HepG2 (cell line): ENCODE data around the gene SEMA6B. TPM values are rescaled to one million over a fixed set of nuclear protein-coding genes. Genes with fewer than 3 reads are reported as not detected.
A peak's percentile ranks its signal among the peaks of the same experiment; 100 is the strongest.

Experiments
- AGO1 ChIP-seq: fragments of 200-400 bp; formaldehyde crosslinking; IDR thresholded peaks from 2 replicates; pipeline ENCODE4 v1.6.1; 2017; ENCODE audit warnings: mild to moderate bottlenecking, low read depth, low read length, moderate library complexity; ENCODE audit not compliant: poor library complexity, severe bottlenecking
- ASH2L ChIP-seq: fragments of 300-600, 200-600 bp; sonication (generic); IDR thresholded peaks from 2 replicates; pipeline ENCODE4 v1.7.0; 2017; ENCODE audit warnings: low read depth, mild to moderate bottlenecking, moderate library complexity, mixed read lengths, low read length; ENCODE audit not compliant: insufficient read length
- ELF1 ChIP-seq: sonication (generic); formaldehyde crosslinking; IDR thresholded peaks from 2 replicates; pipeline ENCODE4 v1.4.0; 2020; ENCODE audit warnings: missing genetic modification reagents
- KLF6 ChIP-seq: IDR thresholded peaks from 2 replicates; pipeline ENCODE4 v1.8.0; 2016; ENCODE audit warnings: missing biosample characterization, missing genetic modification reagents
- REL ChIP-seq: sonication (generic); formaldehyde crosslinking; conservative IDR thresholded peaks from 2 replicates; pipeline ENCODE4 v1.8.0; 2022; ENCODE audit warnings: mild to moderate bottlenecking, missing genetic modification reagents, moderate library complexity
- SAP130 ChIP-seq: IDR thresholded peaks from 2 replicates; pipeline ENCODE4 v1.6.1; 2016; ENCODE audit warnings: low read depth
- SMAD1 ChIP-seq: sonication (generic); formaldehyde crosslinking; IDR thresholded peaks from 2 replicates; pipeline ENCODE4 v1.4.0; 2020; ENCODE audit warnings: missing genetic modification reagents, low read depth, mild to moderate bottlenecking, borderline replicate concordance
- SRSF1 ChIP-seq: fragments of 200-400 bp; formaldehyde crosslinking; optimal IDR thresholded peaks from 2 replicates; pipeline ENCODE3; 2017; ENCODE audit warnings: mild to moderate bottlenecking, low read depth, low read length, moderate library complexity
- ZNF33A ChIP-seq: sonication (generic); formaldehyde crosslinking; IDR thresholded peaks from 2 replicates; pipeline ENCODE4 v1.5.1; 2020; ENCODE audit warnings: missing genetic modification reagents, mild to moderate bottlenecking, moderate library complexity, borderline replicate concordance
- ZNF557 ChIP-seq: sonication (generic); formaldehyde crosslinking; IDR thresholded peaks from 2 replicates; pipeline ENCODE4 v1.4.0; 2020; ENCODE audit warnings: missing genetic modification reagents
- polyA plus RNA-seq, 8 experiments: library from polyadenylated mRNA; depleted of rRNA in 3 of 8; stranded (reverse) in 7 of 8; unstranded in 1 of 8; fragments of >200 nt; fragmentation: Illumina TruSeq in 4 of 8; extraction: Trizol in 4 of 8; gene quantifications; 2 replicates each; pipeline versions ENCODE4 v1.2.1 to v1.2.3, GENCODE V29; 2011 to 2016; ENCODE audit warnings: low read depth in 4 of 8, missing spikeins in 1 of 8, mixed read lengths in 1 of 8; ENCODE audit not compliant: insufficient read depth in 1 of 8
- total RNA-seq, 5 experiments: library from RNA; depleted of rRNA; stranded (reverse); fragments of >200 nt; fragmentation: Illumina TruSeq; extraction: Trizol; gene quantifications; 2 replicates each; pipeline ENCODE4 v1.2.3, GENCODE V29; 2016; ENCODE audit warnings: low read depth in 1 of 5
- TF ChIP-seq, protein P1 (sequence below), 2 experiments: fragments of 450-650 bp in 1 of 2; sonication (generic) in 1 of 2; formaldehyde crosslinking; IDR thresholded peaks; 2 replicates each; pipeline versions ENCODE4 v1.5.0 to v1.8.0; 2020 to 2022; ENCODE audit warnings: mild to moderate bottlenecking in 1 of 2, missing genetic modification reagents in 1 of 2
- TF ChIP-seq, protein P2 (sequence below): sonication (generic); formaldehyde crosslinking; IDR thresholded peaks from 2 replicates; pipeline ENCODE4 v1.8.1; 2022; ENCODE audit warnings: mild to moderate bottlenecking, missing genetic modification reagents
- TF ChIP-seq, protein P3 (sequence below): sonication (generic); formaldehyde crosslinking; IDR thresholded peaks from 2 replicates; pipeline ENCODE4 v1.4.0; 2020; ENCODE audit warnings: missing genetic modification reagents, mild to moderate bottlenecking, borderline replicate concordance
- TF ChIP-seq, protein P4 (sequence below): sonication (generic); formaldehyde crosslinking; IDR thresholded peaks from 2 replicates; pipeline ENCODE4 v1.5.0; 2020; ENCODE audit warnings: missing genetic modification reagents, mild to moderate bottlenecking, borderline replicate concordance
- TF ChIP-seq, protein P5 (sequence below): sonication (generic); formaldehyde crosslinking; IDR thresholded peaks from 2 replicates; pipeline ENCODE4 v1.8.1; 2023; ENCODE audit warnings: mild to moderate bottlenecking, inconsistent platforms, moderate library complexity, missing genetic modification reagents, borderline replicate concordance
- TF ChIP-seq, protein P6 (sequence below): sonication (generic); formaldehyde crosslinking; IDR thresholded peaks from 2 replicates; pipeline ENCODE4 v1.5.1; 2020; ENCODE audit warnings: missing genetic modification reagents, mild to moderate bottlenecking, borderline replicate concordance

SEMA6B gene
- total and polyA plus RNA-seq, 2 of the 13 experiments (the other 11 are each of a cell fraction or from before 2014, with no cell fraction given) = 45.5 to 67.1 TPM

DNA sequence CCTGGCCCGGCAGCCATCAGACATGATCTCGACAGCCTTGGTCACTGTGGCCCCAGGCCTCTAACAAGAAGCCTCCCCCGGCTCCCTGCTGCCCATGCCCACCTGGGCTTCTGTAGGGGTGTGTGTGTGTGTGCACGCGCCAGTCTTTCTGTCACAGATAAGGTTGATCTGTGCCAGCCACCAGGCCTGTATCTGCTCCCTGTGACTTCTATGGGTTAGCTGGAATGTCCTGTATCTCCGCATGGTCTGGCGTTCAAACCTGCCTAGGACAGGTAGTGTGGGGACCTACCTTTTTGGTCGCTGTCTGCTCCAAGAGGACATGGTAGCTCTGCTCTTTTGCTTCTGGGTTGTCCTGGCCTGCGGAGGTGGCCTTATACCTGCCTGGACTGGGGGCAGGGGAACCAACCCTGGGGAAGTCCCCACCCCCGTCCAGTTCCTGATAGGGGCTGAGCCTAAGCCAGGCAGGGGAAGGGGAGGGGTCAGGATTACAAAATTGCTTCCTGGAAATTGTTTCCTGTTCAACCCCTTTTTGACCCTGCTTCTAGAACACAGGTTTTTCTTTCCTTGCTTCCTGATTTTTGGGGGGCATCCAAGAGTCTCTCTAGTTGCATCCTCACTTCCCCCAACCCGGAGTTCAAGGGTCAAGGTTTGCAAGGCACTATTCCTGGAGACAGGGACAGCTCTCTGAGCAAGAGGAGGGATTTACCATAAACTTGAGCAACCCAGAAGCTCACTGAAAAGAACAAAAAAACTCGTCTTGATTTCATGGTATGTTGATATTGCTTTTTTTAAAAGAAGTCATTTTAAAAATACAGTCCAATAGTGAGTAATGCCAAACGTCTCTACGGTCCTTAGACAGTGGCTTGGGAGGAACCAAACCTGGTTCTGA lies 19.5 kb downstream of the SEMA6B start, which contains the start of gene LRG1 (continued):
- TF ChIP-seq, protein P1, sequence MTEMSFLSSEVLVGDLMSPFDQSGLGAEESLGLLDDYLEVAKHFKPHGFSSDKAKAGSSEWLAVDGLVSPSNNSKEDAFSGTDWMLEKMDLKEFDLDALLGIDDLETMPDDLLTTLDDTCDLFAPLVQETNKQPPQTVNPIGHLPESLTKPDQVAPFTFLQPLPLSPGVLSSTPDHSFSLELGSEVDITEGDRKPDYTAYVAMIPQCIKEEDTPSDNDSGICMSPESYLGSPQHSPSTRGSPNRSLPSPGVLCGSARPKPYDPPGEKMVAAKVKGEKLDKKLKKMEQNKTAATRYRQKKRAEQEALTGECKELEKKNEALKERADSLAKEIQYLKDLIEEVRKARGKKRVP (CRISPR knock-in tag; IDR thresholded peaks at IDR 0.05) = 0 out of 4 replicates have a peak, but pooled peaks of 1 of the 2 experiments have one; percentile 28
- TF ChIP-seq ASH2L = no peak
- no peak for TF ChIP-seq SMAD1
- TF ChIP-seq ZNF33A (CRISPR knock-in tag) = no peak
- TF ChIP-seq, protein P2, sequence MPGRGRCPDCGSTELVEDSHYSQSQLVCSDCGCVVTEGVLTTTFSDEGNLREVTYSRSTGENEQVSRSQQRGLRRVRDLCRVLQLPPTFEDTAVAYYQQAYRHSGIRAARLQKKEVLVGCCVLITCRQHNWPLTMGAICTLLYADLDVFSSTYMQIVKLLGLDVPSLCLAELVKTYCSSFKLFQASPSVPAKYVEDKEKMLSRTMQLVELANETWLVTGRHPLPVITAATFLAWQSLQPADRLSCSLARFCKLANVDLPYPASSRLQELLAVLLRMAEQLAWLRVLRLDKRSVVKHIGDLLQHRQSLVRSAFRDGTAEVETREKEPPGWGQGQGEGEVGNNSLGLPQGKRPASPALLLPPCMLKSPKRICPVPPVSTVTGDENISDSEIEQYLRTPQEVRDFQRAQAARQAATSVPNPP (CRISPR knock-in tag) = no peak
- no peak for TF ChIP-seq REL (CRISPR knock-in tag)
- TF ChIP-seq ELF1 = peak; percentile 80
- TF ChIP-seq SRSF1 = no peak
- TF ChIP-seq SAP130 (CRISPR knock-in tag) = peak; percentile 86
- TF ChIP-seq, protein P3, sequence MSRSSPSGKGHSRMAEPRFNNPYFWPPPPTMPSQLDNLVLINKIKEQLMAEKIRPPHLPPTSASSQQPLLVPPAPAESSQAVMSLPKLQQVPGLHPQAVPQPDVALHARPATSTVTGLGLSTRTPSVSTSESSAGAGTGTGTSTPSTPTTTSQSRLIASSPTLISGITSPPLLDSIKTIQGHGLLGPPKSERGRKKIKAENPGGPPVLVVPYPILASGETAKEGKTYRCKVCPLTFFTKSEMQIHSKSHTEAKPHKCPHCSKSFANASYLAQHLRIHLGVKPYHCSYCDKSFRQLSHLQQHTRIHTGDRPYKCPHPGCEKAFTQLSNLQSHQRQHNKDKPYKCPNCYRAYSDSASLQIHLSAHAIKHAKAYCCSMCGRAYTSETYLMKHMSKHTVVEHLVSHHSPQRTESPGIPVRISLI (CRISPR knock-in tag) = no peak; the same call in 1 of the 2 replicates
- TF ChIP-seq, protein P4, sequence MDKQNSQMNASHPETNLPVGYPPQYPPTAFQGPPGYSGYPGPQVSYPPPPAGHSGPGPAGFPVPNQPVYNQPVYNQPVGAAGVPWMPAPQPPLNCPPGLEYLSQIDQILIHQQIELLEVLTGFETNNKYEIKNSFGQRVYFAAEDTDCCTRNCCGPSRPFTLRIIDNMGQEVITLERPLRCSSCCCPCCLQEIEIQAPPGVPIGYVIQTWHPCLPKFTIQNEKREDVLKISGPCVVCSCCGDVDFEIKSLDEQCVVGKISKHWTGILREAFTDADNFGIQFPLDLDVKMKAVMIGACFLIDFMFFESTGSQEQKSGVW (CRISPR knock-in tag) = no peak
- TF ChIP-seq, protein P5, sequence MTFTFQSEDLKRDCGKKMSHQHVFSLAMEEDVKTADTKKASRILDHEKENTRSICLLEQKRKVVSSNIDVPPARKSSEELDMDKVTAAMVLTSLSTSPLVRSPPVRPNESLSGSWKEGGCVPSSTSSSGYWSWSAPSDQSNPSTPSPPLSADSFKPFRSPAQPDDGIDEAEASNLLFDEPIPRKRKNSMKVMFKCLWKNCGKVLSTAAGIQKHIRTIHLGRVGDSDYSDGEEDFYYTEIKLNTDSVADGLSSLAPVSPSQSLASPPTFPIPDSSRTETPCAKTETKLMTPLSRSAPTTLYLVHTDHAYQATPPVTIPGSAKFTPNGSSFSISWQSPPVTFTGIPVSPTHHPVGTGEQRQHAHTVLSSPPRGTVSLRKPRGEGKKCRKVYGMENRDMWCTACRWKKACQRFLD (CRISPR knock-in tag) = no peak
- TF ChIP-seq KLF6 (CRISPR knock-in tag) = peak; percentile 47; the same call in 1 of the 2 replicates
- TF ChIP-seq ZNF557 (CRISPR knock-in tag) = no peak
- TF ChIP-seq, protein P6, sequence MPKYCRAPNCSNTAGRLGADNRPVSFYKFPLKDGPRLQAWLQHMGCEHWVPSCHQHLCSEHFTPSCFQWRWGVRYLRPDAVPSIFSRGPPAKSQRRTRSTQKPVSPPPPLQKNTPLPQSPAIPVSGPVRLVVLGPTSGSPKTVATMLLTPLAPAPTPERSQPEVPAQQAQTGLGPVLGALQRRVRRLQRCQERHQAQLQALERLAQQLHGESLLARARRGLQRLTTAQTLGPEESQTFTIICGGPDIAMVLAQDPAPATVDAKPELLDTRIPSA = no peak
- TF ChIP-seq AGO1 = no peak
